Activated naive CD4-positive, alpha-beta T cell treated with anti-CD3 and anti-CD28 coated beads, Interleukin-2, amount 50 U/mL, for 24 hours (primary cell): Measurements from ENCODE around the gene ZNF844.

Experiments
- H3K27ac Mint-ChIP-seq: one replicate; pipeline ENCODE4 v1.8.0; 2021; ENCODE audit warnings: mild to moderate bottlenecking, mixed read lengths
- H3K27me3 Mint-ChIP-seq: one replicate; pipeline ENCODE4 v1.8.0; 2021; ENCODE audit warnings: mixed read lengths
- H3K36me3 Mint-ChIP-seq: one replicate; pipeline ENCODE4 v1.8.0; 2021; ENCODE audit warnings: mixed read lengths
- H3K4me1 Mint-ChIP-seq: one replicate; pipeline ENCODE4 v1.8.0; 2021; ENCODE audit warnings: mixed read lengths
- H3K4me3 Mint-ChIP-seq: one replicate; pipeline ENCODE4 v1.8.0; 2021; ENCODE audit warnings: mild to moderate bottlenecking, mixed read lengths
- H3K9me3 Mint-ChIP-seq: one replicate; pipeline ENCODE4 v1.8.0; 2021; ENCODE audit warnings: mixed read lengths

ZNF844 gene

DNA sequence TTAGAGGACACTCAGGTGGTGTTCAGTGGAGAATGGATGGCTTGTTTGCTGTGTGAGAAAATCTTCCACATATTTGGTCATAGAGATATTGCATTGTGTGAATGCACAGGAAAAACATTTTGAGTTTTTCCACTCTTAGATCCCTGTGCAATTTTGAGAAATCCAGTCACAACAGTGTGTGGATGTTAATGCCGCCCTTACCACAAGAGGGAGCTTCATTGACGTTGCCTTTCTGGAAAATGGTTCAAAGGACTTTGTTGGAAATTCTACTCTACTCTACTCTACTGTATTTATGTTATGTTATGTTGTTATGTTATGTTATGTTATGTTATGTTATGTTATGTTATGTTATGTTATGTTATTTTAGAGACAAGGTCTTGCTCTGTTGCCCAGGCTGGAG is 62.2 kb downstream of the ZNF844 start:
- Mint-ChIP-seq H3K27ac (no peak overlapping the region), H3K36me3 (peaks cover 10% of the 10 kb centered on the region), H3K27me3 (no peaks in the 10 kb centered on the region), H3K9me3 (peaks cover 5% of the 10 kb centered on the region), H3K4me1 (no peaks in the 10 kb centered on the region), H3K4me3 (no peak overlapping the region)
